HK-2 (cell line): ENCODE measurements around the gene CD300LD.
"Not testable (repeated sequence)": the region's sequence is repeated elsewhere in the genome, so short reads cannot be mapped to it uniquely, and the experiment has no call there.

ENCODE experiments used
- DNase-seq: peaks from one replicate; pipeline ENCODE4 v3.0.0-alpha.2; 2018; ENCODE audit not compliant: unreplicated experiment

The CD300LD gene

DNA sequence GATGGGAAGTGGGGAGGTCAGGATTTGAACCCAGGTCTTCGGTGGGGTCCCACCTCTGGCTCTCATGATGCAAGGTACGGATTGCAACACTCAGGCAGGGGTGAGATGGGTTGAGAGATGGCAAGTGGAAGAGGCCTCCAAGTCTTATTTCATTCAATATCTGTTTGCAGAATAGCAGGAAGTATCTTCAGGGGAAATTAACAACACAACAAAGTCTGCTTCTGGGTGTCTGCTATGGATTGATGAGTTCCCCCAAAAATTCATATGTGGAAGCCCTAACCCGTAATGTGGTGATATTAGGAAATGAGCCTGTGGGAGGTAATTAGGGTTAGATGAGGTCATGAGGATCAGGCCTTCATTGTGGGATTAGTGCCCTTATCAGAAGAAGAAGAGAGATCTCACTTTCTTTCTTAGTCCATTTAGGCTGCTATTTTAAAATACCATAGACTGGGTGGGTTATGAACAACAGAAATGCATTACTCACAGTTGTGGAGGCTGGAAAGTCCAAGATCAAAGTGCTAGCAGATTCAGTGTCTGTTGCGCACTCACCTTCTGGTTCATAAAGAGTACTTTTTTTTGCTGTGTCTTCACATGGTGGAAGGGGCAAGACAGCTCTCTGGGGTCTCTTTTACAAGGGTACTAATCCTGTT lies 20.3 kb downstream of the CD300LD start:
- DNase-seq, result no peak

DNA sequence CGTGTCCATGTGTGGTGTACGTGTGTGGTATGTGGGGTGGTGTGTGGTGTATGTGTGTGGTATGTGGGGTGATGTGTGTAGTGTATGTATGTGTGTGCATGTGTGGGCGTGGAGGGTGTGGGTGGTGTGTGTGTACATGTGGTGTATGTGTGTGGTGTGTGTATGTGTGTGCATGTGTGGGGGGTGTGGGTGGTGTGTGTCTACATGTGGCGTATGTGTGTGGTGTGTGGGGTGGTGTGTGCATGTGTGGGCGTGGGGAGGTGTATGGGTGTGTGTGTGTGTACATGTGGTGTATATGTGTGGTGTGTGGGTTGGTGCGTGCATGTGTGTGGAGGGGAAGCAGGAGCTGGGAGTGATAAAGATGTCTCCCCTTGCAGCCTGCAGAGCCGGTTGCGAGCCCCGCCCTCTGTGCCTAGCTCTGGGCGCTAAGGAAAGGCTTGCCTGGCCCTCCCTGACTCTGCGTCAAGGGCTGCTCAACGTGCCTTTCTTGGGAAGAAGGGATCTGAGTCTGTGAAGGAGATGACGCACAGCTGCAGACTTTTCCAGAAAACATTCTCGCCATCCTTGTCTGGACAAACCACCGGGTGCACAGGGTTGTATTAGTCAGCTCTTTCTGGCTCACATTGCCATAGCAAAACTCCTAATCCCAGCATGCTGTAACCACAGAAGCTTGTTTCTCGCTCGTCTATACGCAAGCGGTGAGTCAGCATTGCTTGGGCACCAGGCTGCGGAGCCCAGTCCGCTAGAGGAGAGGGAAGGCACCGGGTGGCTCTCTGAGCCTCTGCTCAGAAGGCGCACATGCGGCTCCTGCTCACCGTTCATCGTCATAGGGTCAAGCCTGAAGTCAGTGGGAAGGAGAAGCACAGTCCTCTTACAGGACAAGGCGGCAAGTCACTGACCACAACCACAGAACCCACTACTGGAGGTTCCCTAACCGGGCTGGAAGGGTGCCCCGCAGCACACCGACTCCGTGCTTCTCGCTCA lies 22.8 kb downstream of the CD300LD start:
- DNase-seq, result peak; percentile 89

- no peak for DNase-seq
These were observed 23.8 kb downstream of the CD300LD start for GRCh38 chr17:74568106-74568873.

- DNase-seq, result no peak
These were observed 24.7 kb downstream of the CD300LD start, which contains the start of gene CD300H for GRCh38 chr17:74567397-74567796. Gene CD300H (minus strand): TSS chr17:74567509.

DNA sequence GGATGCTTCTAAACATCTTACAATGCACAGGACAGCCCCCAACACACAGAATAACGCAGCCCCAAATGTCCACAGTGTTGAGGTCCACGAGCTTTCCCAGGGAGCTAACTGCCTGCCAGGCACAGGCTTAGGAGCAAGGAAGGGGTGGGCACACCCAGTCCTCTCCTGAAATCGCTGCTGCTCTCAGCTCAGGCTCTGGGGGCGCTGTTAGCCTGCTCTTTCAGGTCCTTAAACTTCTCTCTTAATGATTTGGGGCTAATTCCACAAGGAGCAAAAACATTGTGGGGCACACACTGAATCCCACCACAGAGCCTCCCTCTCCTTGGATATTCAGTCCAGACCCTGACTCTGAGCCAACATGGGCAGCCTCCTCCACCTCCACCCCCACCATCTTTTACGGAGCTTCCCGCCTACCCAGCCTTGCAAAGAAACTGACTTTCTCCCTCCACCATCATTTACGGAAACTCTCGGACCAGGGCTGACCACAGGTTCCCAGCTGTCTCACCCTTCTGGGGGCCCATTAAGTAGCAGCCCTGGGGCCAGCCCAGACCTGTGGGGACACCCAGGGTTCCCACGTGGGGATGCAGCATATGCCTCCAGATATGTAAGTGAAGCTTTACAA lies 25.8 kb downstream of the CD300LD start:
- DNase-seq, result peak; percentile 27

- DNase-seq, result no peak
These were observed 27.0 kb downstream of the CD300LD start for GRCh38 chr17:74565126-74565525.

DNA sequence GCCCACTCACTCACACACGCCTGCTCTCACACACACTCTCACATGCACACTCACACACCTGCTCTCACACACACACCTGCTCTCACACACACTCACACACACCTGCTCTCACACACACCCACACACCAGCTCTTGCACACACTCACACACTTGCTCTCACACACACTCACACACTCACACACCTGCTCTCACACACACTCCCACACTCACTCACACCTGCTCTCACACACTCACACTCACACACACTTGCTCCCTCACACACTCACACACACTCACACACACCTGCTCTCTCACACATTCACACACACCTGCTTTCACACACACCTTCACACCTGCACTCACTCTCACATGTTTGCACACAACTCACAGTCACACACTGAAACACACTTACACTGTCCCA lies 28.7 kb downstream of the CD300LD start:
- no peak for DNase-seq

GRCh38 chr17:74561586-74561985 lies 30.5 kb downstream of the CD300LD start:
- no peak for DNase-seq

GRCh38 chr17:74558882-74559519 lies 33.1 kb downstream of the CD300LD start:
- no peak for DNase-seq

DNA sequence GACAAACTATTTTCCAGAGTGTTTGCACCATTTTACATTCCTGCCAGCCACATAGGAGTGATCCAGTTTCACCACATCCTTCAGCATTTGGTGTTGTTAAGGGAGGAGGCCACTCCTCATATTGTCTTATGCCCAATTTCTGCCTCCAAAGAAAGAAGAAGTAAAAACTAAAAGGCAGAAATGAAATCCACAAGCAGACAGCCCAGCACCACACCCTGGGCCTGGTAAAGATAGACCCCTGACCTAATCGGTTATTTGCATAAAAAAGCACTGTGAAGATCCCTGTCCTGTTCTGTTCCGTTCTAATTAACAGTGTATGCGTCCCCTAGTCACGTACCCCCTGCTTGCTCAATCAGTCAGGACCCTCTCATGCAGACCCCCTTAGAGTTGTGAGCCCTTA lies 33.7 kb downstream of the CD300LD start:
- not testable (repeated sequence) for DNase-seq

GRCh38 chr17:74555427-74555940 lies 36.6 kb downstream of the CD300LD start:
- no peak for DNase-seq

DNA sequence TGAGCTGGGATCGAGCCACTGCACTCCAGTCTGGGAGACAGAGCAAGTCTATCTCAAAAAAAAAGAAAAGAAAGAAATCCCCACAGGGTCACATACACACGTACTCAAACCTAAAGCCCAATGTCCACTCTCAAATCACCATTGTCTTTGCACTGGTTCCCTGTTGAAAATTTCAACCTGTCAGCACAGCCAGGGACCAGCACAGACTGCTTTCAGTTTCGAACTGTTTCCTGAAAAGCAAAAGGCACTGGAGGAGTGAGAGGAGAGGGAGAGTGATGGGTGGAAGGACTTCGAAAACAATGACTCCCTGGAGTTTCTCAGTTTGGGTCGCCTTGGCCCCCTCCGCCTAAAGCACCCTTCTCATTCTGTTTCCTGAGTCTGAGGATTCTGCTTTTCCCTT lies 37.2 kb downstream of the CD300LD start:
- DNase-seq, result no peak

- DNase-seq, result no peak
These were observed 40.0 kb downstream of the CD300LD start for GRCh38 chr17:74552037-74552436.

GRCh38 chr17:74550602-74551001 lies 41.5 kb downstream of the CD300LD start:
- DNase-seq, result no peak

DNA sequence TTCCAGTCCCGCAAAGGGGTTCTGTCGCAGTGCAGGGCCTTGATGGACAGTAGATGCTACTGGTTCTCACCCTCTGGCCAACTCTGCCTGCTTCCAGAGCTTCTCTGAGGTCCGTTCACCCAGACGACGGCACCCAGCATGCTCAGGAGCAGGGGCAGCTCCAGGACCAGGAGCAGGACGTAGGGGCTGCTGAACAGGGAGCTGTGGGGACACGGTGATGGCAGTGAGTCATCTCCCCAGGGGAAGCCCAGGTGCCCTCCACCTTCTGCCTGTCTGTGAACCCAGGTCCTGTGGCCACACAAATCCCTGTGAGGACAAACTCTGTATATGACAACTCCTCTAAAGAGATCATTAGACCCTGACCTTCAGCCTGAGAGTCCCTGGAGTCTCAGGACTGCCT lies 42.7 kb downstream of the CD300LD start:
- no peak for DNase-seq

DNA sequence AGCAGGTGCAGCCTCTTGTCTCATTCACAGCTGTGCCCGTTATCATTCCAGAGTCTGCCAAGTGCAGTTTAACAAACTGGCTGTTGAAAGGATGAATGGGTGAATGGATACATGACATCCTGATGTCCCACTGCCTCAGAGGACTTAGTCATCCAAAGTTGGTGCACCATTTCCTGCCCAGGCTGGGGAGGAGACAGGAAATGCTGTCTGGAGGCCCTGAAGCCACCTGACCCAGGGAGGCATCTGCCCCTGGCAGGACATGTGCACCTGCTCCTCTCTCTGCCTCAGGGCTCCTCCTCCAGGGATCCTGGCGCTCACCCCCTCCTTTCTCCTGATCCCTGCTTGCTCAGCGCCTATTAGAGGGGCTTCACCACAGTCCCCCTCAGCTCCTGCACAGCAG lies 44.3 kb downstream of the CD300LD start:
- peak; percentile 23 for DNase-seq

DNA sequence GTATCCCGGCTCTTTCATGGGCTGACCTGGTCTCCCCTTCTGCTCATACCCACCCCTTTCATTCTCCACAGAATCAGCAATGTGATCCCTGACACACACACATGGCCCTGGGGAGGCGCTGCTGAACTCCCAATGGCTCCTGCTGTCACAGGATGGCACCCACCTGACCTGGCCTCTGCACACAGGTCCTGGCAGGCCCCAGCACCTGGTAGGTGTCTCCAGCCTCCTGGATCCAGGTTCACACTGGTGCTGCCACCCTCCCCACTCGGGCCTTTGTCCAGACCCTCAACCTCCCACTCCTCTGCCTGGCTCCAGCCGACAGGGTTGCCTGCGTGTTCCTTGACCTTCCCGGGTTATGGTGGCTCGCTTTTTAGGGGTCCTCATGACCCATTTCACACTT lies 44.8 kb downstream of the CD300LD start:
- no peak for DNase-seq

DNA sequence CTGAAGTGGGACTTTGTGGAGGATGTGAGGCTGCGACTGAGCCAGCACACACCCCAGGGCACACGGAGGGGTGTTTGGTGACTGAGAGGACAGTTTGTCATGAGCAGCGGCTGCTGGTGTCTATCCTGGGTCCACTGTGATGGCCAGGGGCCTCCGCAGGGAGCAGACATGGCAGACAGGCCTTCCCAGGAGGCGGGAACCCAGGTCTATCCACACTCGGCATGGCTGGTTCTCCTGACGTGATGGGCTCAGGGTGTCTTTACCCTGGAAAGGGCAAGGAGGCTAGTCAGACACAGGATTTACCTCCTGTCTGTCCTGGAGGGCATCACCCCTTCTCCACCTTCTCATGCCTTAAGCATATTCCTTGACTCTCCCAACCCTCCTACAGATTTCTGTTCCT lies 45.5 kb downstream of the CD300LD start:
- no peak for DNase-seq

DNA sequence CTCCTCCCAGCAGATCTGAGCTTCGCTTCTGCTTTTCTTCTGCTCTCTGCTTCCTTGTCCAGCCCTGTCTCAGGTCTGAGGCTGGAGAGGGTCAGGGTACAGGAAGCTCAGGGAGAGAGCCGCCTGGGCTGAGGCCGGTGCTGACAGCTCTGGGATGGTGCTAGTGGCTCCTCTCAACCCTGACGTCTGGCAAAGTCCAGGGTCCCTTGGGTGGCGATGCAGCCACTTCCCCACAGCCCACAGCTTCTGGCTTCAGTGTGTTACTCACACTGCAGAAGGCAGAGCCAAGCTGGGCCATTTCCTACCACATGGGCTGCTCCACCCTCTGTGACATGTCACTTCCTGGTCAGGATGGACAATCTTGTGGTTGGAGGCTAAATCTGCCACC lies 46.2 kb downstream of the CD300LD start, which contains the start of gene CD300C:
TSS of gene CD300C (minus strand) at position 273 of the 388 bp plus-strand sequence. CDS start 333 bp downstream, outside the sequence.
- DNase-seq, result no peak

DNA sequence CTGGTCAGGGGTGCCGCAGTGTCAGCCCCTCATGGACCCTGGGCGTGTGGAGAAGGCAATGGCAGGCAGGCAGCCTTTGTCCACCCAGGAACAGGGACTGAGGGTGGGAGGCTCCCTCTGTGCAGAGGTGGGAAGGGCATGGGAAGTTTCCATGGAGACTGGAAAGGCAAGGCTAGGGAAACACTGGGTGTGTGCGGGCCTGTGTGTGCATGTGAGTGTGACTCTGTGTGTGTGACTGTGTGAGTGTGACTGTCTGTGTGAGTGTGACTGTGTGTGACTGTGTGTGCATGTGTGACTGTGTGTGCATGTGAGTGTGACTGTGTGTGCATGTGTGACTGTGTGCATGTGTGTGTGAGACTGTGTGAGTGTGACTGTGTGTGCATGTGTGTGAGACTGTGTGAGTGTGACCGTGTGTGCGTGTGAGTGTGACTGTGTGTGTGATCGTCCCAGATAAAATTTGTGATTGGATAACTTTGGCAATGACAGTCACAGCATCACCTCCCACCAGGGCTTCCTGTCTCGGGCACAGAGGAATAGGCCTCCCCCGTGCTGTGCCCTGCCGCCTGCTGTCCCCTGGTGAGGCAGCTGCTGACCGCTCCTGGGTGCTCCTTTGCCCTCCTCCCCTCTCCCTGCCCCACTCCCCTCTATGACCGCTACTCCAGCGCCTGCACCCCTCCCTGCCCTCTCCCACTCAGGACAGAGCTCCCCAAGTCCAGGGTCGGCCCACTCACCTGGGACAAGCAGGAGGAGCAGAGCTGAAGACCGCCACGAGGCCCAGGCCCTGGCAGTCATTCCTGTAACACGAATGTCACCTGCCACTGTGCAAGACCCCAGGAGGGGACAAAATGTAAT lies 46.9 kb downstream of the CD300LD start:
- DNase-seq, result no peak
